Activated CD8-positive, alpha-beta memory T cell treated with anti-CD3 and anti-CD28 coated beads, Interleukin-2, amount 50 U/mL, for 48 hours (primary cell): ENCODE results near the gene ALG14.
"Not testable (repeated sequence)": the region's sequence is repeated elsewhere in the genome, so short reads cannot be mapped to it uniquely, and the experiment has no call there.

Experiments
- DNase-seq: peaks from one replicate; pipeline ENCODE4 v3.0.0-alpha.2; 2020

ALG14 gene, protein sequence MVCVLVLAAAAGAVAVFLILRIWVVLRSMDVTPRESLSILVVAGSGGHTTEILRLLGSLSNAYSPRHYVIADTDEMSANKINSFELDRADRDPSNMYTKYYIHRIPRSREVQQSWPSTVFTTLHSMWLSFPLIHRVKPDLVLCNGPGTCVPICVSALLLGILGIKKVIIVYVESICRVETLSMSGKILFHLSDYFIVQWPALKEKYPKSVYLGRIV

DNA sequence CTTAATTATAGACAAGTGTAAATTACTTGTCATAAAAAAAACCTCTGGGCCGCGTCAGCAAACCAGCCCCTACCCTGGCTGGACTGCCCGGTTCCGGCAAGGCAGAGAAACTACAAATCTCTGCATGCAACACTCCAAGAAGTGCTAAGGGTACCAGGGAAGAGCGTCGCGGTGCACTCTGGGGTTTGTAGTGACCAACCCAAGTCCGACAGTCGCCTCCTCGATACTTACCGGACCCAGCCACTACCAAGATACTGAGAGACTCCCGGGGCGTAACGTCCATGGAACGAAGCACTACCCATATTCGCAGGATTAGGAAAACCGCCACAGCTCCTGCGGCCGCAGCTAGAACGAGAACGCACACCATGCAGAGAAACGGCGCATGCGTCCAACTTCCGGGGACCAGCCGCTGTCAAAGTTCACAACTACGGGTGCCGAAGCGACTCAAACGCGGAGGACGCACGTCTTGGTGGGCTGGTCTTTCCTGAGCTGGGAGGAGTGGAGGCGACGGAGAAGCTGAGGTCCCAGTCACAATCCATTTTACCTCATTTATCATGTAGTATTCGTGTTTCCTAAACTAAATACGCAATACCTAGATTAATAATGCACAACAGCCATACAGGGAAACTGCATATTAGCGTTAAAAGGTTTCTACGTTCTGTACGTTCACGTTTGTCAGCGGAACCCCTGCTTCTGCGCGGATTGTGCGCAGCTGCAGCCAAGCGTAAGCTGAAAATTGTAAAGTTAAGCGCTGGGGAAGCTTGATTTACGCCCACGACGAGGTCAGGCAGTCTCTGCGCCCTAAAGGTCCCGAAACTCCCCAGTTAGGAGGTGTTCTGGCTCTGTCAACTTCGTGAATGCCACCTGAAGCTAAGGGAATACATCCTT lies at the start of gene ALG14:
ALG14 (minus strand) TSS at position 420 of the 888 bp plus-strand sequence; CDS start at position 367, 53 bp downstream.
- peak; percentile 93 for DNase-seq

DNA sequence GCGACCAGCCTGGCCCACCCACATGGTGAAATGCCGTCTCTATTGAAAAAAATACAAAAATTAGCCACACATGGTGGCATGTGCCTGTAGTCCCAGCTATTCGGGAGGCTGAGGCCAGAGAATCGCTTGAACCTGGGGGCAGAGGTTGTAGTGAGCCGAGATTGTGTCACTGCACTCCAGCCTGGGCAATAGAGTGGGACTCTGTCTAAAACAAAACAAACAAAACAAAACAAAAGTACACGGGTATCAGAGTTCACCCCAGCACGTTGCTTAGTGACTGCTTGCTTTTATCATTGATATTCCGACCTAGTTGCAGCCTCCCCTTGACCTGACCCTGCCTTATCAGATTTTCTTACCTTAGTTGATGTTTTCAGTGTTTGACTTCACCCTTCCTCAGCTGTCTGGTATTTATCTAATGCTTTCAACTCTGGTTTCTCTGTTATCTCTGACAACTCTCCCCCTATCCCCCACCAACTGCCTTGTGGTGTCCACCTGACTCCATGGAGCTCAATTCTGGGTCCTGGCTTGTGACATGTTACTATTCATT lies 49.5 kb upstream of the ALG14 start:
- no peak for DNase-seq

DNA sequence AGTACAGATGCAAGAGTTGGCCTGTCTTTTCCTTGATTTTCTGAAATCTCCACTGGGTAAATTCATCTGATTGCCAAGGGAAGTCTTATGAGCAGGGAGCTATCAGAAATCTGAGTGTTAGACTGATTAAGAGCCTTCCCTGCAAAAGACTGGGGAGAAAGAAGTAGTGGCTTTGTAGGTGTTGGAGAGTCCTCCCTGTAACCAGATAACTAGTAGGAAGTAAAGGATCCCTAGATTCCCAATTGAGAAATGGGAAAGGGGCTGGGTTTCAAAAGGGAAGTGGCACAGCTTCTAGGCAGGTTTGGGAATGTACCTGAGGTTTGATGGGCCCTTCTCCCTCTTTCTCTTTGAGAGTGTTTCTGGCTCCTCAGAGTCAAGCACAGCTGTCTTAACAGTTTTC lies 46.5 kb upstream of the ALG14 start:
- no peak for DNase-seq

DNA sequence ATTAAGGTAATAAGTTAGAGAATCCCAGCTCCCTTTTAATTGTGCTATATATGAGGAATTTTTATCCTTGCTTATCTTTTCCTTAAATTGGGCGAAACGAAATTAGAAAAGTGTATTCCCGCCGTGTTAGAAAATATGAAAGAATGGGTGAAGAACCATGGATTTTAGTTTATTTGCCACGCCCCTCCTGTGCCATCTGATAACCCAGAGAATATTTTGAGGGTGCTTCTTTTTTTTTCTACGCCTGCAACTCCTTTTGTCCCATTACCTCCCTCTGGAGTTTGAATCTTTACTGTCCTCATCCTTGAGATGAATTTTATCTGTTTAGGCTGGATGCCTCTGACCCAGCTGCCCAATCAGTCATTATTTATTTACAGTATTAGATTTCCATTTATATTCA lies 46.0 kb upstream of the ALG14 start:
- DNase-seq: no peak

DNA sequence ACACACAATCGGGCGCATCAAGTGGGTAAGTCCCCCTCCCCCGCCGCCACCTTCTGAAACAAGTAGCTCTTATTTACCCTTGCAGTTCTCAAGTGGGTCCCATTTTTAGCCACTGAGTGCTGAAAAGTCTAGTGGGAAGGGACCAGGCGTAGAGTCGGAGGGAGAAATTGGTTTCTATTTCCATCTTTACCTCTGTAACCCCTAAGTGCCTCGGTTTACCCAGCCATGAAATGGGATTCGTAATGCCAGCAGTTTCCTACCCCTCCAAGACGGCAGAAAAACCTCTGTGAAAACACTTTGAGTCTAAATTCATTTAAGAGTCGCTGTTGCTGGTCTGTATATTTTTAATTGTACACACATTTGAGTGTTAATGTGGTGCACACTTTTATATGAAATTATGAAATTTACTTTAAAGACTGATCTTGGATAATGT lies 45.3 kb upstream of the ALG14 start:
- no peak for DNase-seq

DNA sequence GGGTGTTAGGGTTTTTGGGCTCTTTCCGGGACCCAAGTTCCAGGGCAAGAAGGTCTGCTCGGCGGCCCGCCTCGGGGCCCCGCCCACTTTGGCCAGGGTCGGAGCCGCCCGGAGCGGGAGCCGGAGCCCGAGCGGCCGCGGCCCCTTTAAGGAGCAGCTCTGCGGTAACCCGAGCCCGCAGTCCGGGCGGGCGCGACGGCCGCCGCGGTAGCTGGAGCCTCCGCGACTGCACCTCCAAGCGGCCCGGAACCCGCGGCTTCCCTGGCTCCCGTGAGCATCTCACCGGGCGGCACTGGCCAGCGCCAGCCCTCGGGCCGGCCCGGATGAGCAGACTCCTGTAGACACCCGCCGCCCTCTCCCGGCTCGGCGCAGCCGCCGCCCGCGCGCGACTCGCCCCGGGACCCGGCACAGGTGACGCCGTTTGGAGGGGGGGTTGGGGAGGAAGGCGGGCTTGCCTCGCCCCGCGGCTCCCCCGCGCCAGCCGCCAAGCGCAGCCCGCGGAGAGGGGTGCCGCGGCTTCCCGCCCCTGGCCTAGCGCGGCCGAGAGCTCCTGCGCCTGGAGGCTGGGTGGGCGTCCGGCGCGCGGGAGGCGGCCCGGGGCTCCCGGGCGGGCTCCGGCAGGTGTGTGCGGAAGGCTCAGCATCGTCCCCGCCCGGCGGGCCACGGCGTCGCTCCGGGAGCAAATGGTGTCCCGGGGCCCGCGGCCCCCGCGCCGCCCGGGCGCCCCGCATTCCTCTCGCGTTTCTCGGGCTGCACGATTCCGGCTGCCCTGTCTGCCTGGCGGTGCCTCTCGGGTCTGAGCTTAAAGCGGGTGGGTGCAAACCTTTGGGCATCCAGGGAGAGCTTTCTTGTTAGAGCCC lies 44.7 kb upstream of the ALG14 start, which contains the start of gene TLCD4:
TLCD4 (plus strand) TSS at position 149 of the 860 bp plus-strand sequence. CDS start 26,547 bp downstream, outside the sequence.
- peak; percentile 63 for DNase-seq

DNA sequence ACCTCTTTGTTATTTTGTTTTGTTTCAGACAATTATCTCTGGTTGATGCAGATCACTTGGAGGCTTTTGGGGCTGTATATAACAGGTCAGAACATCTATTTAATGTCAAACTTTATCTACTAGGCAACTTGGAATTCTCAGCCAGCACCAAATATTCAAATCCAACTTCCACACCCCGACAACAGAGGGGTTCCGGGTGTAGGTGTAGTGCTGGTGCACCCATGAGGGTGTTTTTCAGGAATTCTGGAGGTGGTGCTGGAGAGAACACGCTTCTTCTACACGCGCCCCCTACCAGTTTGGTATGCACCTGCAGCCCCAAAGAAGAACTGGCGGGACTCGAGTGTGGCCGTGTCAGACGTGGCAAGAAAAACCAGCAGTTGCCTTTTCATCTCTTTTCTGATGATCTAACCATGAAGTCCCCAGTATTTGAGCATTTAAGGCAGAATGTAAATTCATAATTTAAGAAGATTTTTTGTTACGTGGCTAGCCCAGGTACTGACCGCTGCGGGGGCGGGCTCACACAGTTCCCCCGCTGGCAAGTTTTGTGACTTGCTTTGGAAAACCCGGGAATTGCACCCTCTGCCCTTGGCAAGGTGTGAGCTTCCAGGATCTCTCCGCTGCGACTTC lies 43.9 kb upstream of the ALG14 start:
- DNase-seq: peak; percentile 67

DNA sequence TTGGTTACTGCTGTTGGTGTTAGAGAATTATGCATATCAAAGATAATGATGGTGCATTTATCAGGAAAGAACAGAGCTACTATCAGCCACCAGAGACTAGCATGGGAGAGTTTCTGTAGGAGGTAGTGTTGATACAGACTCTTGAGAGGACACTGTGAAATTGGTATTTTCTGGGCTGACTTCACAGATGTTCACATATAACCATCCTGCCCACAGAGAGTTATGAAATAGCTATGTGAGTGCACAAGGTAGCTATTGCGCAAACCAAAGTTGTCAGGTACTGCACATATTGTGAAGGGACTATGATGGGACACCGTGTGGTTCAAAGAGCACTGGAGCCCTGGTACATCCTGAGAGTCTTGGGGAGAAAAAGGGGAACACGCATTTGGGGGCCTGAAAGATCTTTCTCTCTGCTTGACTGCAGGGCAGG lies 43.0 kb upstream of the ALG14 start:
- no peak for DNase-seq

DNA sequence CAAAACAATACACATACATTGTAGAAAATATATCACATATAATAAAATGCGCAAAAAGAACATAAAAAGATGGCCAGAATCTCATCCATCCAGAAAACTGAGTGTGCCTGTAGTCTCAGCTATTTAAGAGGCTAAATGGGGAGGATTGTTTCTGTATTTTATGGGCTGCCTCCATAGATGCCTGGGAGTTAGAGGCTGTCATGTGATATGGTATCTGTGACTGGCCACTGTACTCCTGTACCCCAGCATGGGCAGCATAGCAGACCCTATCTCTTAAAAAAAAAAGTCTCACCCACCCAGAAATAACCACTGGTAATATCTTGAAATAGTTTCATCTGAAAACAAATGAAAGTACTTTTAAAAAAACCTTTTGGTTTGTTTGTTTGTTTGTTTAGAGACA lies 40.9 kb upstream of the ALG14 start:
- DNase-seq: no peak

DNA sequence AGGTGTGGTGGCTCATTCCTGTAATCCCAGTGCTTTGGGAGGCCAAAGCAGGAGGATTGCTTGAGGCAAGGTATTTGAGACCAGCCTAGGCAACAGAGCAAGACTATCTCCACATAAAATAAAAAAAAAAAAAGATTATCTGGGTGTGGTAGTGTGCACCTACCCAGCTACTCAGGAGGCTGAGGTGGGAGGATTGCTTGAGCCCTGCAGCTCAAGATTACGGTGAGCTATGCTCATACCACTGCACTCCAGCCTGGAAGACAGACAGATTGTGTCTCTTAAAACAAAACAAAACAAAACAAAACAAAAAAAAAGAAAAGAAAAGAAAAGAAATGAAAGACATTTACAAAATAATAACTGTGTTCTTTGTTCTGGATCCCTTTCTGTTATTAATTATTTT lies 38.3 kb upstream of the ALG14 start:
- no peak for DNase-seq

DNA sequence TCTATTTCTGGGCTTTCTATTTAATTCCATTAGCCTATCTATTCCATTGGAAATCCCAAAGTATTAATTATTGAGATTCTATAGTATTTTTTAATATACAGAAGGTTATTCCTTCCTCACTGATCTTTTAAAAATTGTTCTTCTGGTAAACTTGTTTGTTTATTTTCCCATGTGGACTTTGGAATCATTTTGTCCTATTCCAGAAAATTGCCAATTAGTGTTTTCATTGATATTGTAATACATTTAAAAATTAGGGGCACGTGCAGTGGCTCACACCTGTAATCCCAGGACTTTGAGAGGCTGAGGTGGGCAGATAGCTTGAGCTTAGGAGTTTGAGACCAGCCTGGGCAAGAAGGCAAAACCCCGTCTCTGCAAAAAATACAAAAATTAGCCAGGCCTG lies 36.0 kb upstream of the ALG14 start:
- no peak for DNase-seq

DNA sequence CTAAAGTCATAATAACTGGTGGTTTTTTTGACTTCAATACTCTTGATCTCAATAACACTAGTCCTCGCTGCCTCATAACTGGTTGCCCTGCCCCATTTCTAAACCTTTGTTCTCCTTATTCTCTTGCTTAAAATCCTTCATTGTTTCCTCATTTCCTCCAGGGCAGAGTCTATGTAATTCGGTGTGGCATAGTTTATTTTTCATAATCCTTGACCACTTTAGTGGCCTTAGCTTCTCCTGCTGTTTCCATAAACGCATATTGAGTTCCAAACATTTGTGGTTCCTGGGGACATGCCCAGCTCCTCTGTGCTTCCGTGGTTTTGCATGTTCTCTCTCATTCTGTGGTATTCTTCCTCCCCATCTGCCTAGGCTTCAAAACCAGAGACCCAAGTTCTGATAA lies 25.4 kb upstream of the ALG14 start:
- DNase-seq: no peak

DNA sequence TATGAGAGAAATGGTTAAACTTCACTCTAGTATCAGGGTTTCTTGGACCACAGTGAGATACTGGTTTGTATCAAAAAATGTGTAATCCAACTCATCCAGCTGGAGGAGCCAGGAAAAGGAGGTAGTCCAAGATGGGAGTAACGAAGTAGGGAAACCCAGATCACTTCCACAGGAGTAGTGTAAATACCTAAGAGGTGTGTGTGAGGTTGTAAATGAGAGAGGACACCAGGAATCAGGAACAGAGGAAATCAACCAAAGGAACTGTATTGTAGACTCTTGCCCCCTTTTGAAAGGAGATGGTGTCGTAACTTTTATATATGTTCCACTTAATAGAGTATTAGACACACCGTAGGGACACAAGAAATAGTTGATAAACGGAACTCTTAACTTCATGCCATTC lies 24.7 kb upstream of the ALG14 start:
- no peak for DNase-seq

DNA sequence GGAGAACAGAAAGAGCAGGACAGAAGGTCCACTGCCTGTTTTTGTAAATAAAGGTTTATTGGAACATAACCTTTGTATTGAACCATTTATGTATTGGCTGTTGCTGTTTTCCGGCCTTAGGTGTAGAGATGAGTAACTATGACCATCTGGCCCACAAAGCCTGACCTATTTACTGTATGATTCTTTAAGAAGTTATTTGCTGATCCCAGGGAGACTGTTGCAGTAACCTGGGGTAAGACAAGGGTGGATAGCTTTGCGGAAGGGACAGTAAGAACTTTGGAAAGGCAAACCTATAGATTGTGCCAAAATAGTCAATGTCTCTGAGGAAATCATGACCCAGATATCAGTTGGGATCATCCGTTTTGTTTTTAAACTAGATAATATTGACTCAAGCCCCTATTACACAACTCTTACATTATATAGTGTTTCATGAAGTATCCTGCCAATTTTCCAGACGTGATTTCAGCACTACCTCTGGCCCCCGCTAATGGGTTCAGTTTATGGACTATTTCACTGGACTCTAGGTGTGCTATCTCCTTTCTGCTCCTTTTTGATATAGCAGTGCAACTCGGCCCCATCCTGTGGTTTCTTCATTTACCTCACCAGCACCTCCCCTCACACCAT lies 23.6 kb upstream of the ALG14 start:
- no peak for DNase-seq

DNA sequence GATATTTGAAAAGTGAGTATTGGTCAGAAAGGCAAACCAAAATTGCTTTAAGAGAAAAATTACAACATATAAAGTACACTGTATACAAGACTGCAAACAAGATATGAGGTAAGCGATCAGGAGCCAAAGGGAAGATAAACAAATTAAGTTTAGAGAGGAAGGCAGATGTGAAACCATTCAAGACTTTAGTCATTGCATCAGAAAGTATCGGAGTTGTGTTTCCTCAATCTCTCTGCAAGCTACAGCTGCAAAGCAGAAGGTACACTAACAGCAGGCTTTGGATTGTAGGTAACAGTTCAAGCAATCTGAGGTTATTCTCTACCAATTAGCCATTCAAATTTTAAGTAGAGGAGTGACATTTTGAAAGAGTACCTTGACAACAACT lies 23.1 kb upstream of the ALG14 start:
- no peak for DNase-seq

DNA sequence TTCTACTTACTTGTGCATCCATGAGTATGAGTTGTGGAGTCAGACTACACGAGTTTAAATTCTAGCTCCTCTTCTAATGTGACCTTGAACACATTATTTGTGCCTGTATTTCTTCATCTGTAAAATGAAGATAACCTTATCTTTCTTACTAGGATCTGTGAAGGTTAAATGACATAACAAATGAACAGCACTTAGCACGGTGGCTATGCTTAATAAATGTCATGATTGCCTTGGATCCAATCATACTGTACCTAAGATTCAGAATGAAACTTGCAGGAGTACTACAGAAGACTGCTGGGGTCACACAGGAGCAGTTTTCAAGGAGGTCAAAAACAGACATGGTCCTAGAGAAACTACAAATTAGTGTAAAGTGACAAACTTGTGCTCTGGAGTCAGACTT lies 22.2 kb upstream of the ALG14 start:
- DNase-seq: no peak

DNA sequence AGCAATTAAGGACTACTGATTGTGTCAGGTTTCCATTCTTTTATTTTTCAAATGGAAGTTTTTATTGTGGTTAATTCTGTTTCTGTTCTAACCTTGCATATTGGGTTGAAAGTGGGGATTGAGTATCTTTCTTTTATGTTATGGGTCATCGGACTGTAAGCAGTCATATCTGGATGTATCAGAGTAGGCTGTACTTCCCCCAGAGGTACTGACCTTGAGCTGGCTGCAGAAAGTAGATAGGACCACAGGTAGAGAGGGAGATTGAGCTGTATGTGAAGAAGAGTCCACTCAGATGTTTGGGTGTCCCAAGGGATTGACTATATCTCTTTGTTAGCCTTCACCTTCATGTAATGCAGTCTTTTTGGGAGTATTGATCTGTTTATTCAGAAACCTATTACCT lies 20.5 kb upstream of the ALG14 start:
- DNase-seq: no peak

DNA sequence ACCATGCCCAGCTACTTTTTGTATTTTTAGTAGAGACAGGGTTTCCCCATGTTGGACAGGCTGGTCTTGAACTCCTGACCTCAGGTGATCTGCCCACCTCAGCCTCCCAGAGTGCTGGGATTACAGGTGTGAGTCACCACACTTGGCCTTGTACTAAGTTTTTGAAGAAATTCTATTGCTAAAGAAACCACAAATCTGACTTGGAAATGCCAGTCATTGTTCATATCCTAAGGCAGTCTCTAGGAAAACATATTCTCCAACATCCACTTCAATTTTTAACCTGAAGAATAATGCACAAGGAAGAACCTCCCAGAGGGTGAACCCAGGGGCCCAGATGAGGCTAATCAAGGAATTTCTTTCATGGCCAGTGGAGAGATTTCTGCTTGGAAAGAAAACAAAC lies 20.1 kb upstream of the ALG14 start:
- not testable (repeated sequence) for DNase-seq

DNA sequence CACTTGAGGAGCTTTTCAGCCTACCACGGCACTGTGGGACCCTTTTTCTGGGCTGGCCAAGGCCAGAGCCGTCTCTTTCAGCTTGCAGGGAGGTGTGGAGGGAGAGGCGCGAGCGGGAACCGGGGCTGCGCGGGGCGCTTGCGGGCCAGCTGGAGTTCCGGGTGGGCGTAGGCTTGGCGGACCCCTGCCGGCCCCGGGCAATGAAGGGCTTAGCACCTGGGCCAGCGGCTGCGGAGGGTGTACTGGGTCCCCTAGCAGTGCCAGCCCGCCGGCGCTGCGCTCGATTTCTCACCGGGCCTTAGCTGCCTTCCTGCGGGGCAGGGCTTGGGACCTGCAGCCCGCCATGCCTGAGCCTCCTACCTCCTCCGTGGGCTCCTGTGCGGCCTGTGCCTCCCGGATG lies 18.5 kb upstream of the ALG14 start:
- not testable (repeated sequence) for DNase-seq

DNA sequence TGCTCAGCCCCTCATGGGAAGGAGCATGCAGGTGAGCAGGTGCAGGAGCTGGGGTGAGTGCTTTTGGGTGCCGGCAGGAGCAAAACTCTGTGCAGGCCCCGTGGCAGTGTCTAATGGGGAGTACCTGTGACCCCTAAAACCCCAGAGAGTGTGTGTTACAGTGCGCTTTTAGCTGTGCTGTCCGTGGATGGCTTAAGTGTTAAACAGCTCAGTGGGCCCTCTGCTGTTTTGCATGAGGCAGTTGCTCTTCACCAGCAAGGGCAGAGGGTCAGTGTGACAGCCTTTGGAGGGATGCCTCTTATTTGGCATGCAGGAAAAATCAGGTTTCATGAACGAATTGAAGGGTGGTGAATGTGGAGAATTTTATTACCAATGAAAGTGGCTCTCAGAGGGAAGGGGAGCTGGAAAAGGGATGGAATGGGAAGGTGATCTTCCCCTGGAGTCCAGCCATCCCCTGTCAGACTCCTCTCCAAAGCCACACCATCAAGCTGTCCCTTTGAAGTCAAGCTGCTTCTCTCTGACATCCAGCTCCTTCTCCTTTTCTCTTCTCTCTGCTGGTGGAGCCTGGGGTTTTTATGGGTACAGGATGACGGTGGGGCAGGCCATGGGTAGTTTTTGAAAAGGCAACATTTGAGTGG lies 17.0 kb upstream of the ALG14 start:
- no peak for DNase-seq

DNA sequence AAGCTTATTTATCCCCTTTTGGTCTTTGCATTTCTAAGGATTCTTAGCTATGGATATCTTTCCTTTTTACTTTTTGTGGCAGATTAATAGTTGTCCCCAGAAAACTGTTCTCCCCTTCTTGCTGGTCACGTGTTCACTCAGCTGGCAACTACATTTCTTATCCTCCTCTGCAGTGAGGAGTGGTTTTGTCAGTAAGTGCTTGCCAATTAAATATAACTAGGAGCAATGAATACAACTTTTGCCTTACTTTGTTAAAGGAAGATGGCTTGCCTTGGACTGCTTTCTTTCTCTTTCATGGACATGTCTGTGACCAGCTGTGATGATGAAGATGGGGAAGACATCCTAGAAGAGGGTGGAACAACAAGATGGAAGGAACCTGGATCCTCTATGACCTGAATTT lies 15.6 kb upstream of the ALG14 start:
- no peak for DNase-seq
